T-helper 2 cell treated with Interferon-gamma antibody and Interleukin-4, amounts not matched to agents 5 μg/mL and 100 μg/mL, for 36 hours (primary cell): ENCODE measurements around the gene TMC5.
"Not testable (repeated sequence)": the region's sequence is repeated elsewhere in the genome, so short reads cannot be mapped to it uniquely, and the experiment has no call there.

Source experiments
- DNase-seq: peaks from one replicate; pipeline ENCODE4 v3.0.0; 2021; ENCODE audit warnings: low spot score
- H3K27ac Mint-ChIP-seq: one replicate; pipeline ENCODE4 v1.8.0; 2021; ENCODE audit warnings: mild to moderate bottlenecking, mixed read lengths
- H3K27me3 Mint-ChIP-seq: one replicate; pipeline ENCODE4 v1.8.0; 2021; ENCODE audit warnings: low read depth, mixed read lengths
- H3K36me3 Mint-ChIP-seq: one replicate; pipeline ENCODE4 v1.8.0; 2021; ENCODE audit warnings: low read depth, mixed read lengths
- H3K4me1 Mint-ChIP-seq: one replicate; pipeline ENCODE4 v1.8.0; 2021; ENCODE audit warnings: low read depth, mixed read lengths
- H3K4me3 Mint-ChIP-seq: one replicate; pipeline ENCODE4 v1.8.0; 2022; ENCODE audit warnings: mild to moderate bottlenecking, moderate library complexity, mixed read lengths
- H3K9me3 Mint-ChIP-seq: one replicate; pipeline ENCODE4 v1.8.0; 2021; ENCODE audit warnings: mixed read lengths

TMC5 gene

GRCh38 chr16:19389246-19389645 is 28.4 kb upstream of the TMC5 start:
- Mint-ChIP-seq H3K27ac (no peak overlapping the region), H3K9me3 (no peaks in the 10 kb centered on the region), H3K27me3 (peaks cover 64% of the 10 kb centered on the region), H3K4me3 (no peak overlapping the region), H3K4me1 (peaks cover 16% of the 10 kb centered on the region), H3K36me3 (no peaks in the 10 kb centered on the region)
- DNase-seq: peak; percentile 43

DNA sequence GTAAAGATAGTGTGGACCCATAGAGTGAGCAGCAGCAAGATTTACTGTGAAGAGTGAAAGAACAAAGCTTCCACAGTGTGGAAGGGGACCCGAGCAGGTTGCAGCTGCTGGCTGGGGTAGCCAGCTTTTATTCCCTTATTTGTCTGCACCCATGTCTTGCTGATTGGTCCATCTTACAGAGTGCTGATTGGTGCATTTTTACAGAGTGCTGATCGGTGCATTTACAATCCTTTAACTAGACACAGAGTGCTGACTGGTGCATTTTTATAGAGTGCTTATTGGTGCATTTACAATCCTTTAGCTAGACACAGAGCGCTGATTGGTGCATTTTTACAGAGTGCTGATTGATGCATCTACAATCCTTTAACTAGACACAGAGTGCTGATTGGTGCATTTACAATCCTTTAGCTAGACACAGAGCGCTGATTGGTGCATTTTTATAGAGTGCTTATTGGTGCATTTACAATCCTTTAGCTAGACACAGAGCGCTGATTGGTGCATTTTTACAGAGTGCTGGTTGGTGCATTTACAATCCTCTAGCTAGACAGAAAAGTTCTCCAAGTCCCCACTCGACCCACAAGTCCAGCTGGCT is 26.4 kb upstream of the TMC5 start:
- not testable (repeated sequence) for H3K36me3 Mint-ChIP-seq, DNase-seq, H3K27ac Mint-ChIP-seq, H3K4me3 Mint-ChIP-seq, H3K9me3 Mint-ChIP-seq
- peaks cover 57% of the 10 kb centered on the region for H3K27me3 Mint-ChIP-seq
- peaks cover 10% of the 10 kb centered on the region for H3K4me1 Mint-ChIP-seq

DNA sequence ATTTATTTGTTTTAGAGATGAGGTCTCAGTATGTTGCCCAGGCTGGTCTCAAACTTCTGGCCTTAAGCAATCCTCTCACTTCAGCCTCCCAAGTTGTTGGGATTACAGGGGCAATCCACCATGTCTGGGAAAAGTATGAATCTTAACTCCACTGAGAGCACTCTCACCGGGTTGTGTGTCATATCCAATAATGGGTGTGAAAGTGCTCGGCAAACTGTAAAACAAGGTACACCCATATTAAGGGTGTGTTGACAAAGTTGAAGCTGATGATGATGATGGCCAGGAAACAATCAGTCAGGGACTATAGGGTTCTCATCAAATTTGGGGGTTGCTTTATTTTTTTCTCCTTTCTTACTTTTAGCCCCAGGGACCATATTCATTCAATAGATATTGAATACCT is 25.3 kb upstream of the TMC5 start:
- DNase-seq: no peak
- Mint-ChIP-seq H3K36me3 (no peaks in the 10 kb centered on the region), H3K9me3 (no peaks in the 10 kb centered on the region), H3K27ac (no peak overlapping the region), H3K4me3 (no peak overlapping the region), H3K27me3 (peaks cover 58% of the 10 kb centered on the region), H3K4me1 (peaks cover 9% of the 10 kb centered on the region)

DNA sequence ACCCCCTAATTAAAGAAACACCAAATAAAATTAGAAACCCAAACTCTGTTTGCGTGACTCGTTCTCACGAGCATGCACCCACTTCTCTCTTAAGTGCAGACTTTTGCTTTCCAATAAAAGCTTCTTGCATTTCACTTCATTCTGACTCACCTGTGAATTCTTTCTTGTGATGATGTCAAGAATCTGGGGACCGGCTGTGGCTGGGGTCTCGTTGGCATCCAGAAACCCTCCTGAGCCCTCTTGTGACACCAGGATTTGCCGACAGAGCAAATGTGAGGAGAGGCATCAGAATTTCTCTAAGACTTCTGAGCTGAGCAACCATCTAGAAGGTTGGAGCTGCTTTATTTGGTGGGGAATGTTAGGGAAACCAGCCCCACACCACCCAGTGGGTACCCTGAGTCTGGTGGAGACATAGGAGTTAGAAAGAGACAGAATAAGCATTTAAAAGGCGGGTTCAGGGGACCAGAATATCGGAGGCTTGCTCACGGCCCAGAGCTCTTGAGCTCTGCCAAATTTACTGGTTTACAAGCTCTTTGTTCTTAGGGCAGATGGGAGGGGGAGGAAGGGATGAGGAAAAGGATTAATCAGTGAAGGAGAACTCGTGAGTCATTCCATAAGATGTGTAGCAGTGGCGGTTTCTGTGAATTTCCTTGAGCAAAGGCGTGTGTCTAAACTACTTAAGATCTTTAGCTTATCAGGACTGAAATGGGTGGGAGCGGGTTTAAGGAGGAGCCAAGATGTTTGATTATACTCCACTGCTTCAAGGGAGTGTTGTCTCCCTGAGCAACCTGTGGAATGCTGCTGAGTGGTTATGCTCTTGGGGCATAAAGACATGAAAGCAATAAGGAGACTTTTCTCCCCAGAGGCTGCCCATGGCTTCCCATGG is 24.2 kb upstream of the TMC5 start:
- Mint-ChIP-seq H3K9me3 (no peaks in the 10 kb centered on the region), H3K27me3 (peaks cover 54% of the 10 kb centered on the region), H3K4me3 (no peak overlapping the region), H3K27ac (no peak overlapping the region), H3K4me1 (peaks cover 9% of the 10 kb centered on the region), H3K36me3 (no peaks in the 10 kb centered on the region)
- no peak for DNase-seq

DNA sequence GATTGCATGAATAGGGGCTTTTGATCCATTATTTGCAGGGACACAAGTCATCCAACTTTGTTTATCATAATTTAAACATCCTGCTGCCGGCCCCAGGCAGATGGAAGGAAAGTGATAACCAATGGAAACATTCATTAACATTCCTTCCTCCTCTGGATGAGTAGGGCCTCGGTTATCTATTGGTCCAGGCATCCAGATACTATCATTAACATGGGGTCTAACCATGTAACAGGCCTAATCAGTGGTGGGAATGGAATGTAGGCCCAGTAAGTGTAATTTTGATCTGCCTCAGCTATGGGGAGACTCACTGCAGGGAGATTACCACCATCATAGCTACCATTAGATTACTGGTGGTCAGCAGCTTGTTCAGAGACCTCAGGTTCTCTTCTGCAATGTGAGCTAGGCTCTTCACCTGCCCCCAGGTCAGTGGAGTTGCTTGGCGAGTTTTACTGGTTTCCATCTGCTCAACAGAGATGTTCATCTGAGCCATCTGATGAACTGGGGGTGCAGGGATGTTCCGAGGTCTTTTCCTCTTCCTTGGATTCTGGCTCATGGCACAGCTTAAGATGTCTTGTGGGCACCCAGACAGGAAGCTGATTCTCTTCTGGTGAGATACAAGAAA is 21.9 kb upstream of the TMC5 start:
- DNase-seq, H3K4me3 Mint-ChIP-seq, H3K36me3 Mint-ChIP-seq, H3K27ac Mint-ChIP-seq, H3K4me1 Mint-ChIP-seq, H3K9me3 Mint-ChIP-seq: not testable (repeated sequence)
- peaks cover 43% of the 10 kb centered on the region for H3K27me3 Mint-ChIP-seq

DNA sequence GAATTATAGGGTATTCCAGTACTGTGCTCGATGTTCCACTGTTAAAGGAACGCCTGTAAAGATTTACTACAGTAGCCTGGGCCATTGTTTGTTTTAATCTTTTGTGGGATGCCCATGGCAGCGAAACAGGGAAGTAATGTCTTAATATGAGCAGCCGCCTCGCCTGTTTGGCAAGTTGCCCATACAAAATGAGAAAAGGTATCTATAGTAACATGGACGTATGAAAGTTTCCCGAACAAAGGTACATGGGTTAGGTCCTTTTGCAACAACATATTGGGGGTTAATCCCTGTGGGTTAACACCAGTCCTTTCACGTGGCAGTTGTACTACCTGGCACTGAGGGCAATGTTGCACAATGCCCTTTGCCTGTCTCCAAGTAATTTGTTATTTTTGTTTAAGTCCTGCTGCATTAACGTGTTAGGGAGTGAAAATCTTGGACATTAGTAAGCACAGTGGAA is 21.1 kb upstream of the TMC5 start:
- no peak overlapping the region for H3K27ac Mint-ChIP-seq
- H3K9me3 Mint-ChIP-seq: peaks cover 18% of the 10 kb centered on the region
- H3K36me3 Mint-ChIP-seq: peaks cover 2% of the 10 kb centered on the region
- H3K27me3 Mint-ChIP-seq: peaks cover 37% of the 10 kb centered on the region
- no peak for DNase-seq
- H3K4me1 Mint-ChIP-seq: no peaks in the 10 kb centered on the region
- H3K4me3 Mint-ChIP-seq: no peak overlapping the region

DNA sequence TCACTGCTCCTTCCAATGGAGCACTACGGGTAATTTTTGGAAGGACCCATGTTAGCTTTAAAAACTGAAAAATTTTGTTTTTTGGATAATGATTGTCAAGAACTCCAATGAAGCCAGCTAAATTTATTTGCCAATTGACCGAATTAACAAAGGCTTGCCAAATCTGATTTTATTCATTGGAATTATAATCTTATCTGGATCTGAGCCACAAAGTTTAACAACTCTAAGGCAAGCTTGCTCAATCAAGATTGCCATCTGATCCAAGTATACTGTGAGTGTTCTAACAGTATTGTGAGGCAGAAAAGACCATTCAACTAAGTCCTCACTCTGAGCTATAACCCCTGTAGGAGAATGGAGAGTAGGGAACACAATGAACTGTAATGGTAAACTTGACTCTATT is 20.3 kb upstream of the TMC5 start:
- H3K4me3 Mint-ChIP-seq, H3K27ac Mint-ChIP-seq, H3K36me3 Mint-ChIP-seq: not testable (repeated sequence)

DNA sequence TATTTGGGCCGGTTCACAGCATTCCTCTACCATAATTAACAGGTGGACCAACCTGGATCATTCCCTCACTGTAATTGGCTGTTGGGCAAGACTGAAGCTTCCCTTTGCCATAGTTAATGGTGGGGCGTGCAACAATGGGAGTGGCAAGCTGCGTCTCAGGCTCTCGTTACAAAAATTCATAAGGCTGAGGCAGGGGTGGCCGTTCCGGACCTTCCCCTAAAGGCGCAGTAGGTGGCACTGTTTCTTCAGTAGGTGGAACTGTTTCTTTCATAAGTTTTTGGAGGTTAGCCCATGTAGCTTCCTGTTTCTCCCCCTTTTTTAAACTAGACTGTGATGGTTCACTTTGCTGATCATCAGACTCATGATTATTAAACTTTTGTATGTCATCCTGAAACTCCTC is 17.0 kb upstream of the TMC5 start:
- Mint-ChIP-seq H3K4me3 (no peak overlapping the region), H3K9me3 (peaks cover 26% of the 10 kb centered on the region), H3K36me3 (peaks cover 2% of the 10 kb centered on the region), H3K4me1 (no peaks in the 10 kb centered on the region), H3K27me3 (peaks cover 28% of the 10 kb centered on the region), H3K27ac (no peak overlapping the region)
- DNase-seq: no peak

More for the DNA sequence above, 20.3 kb upstream of the TMC5 start:
- Mint-ChIP-seq H3K9me3 (peaks cover 25% of the 10 kb centered on the region), H3K27me3 (peaks cover 37% of the 10 kb centered on the region)
- DNase-seq, H3K4me1 Mint-ChIP-seq: not testable (repeated sequence)

- no peak overlapping the region for H3K27ac Mint-ChIP-seq
- peaks cover 10% of the 10 kb centered on the region for H3K4me1 Mint-ChIP-seq
- no peak overlapping the region for H3K4me3 Mint-ChIP-seq
- peaks cover 16% of the 10 kb centered on the region for H3K9me3 Mint-ChIP-seq
- no peak for DNase-seq
- H3K27me3 Mint-ChIP-seq: peaks cover 47% of the 10 kb centered on the region
- H3K36me3 Mint-ChIP-seq: no peaks in the 10 kb centered on the region
Measured at GRCh38 chr16:19406891-19407491, 10.7 kb upstream of the TMC5 start.

- no peaks in the 10 kb centered on the region for H3K36me3 Mint-ChIP-seq
- H3K4me3 Mint-ChIP-seq: peak overlapping the region; percentile 79
- no peak overlapping the region for H3K27ac Mint-ChIP-seq
- H3K27me3 Mint-ChIP-seq: peaks cover 55% of the 10 kb centered on the region
- DNase-seq: peak; percentile 24
- peaks cover 12% of the 10 kb centered on the region for H3K9me3 Mint-ChIP-seq
- peaks cover 10% of the 10 kb centered on the region for H3K4me1 Mint-ChIP-seq
Measured at GRCh38 chr16:19410435-19411171, 7.1 kb upstream of the TMC5 start.

- H3K4me1 Mint-ChIP-seq: peaks cover 10% of the 10 kb centered on the region
- H3K27ac Mint-ChIP-seq: no peak overlapping the region
- peak overlapping the region; percentile 63 for H3K4me3 Mint-ChIP-seq
- peaks cover 53% of the 10 kb centered on the region for H3K27me3 Mint-ChIP-seq
- H3K9me3 Mint-ChIP-seq: peaks cover 12% of the 10 kb centered on the region
- H3K36me3 Mint-ChIP-seq: no peaks in the 10 kb centered on the region
- DNase-seq: no peak
Measured at GRCh38 chr16:19411298-19411697, 6.4 kb upstream of the TMC5 start.

- DNase-seq, H3K4me1 Mint-ChIP-seq, H3K36me3 Mint-ChIP-seq, H3K9me3 Mint-ChIP-seq, H3K4me3 Mint-ChIP-seq, H3K27ac Mint-ChIP-seq: not testable (repeated sequence)
- peaks cover 47% of the 10 kb centered on the region for H3K27me3 Mint-ChIP-seq
Measured at GRCh38 chr16:19412055-19412454, 5.6 kb upstream of the TMC5 start.

DNA sequence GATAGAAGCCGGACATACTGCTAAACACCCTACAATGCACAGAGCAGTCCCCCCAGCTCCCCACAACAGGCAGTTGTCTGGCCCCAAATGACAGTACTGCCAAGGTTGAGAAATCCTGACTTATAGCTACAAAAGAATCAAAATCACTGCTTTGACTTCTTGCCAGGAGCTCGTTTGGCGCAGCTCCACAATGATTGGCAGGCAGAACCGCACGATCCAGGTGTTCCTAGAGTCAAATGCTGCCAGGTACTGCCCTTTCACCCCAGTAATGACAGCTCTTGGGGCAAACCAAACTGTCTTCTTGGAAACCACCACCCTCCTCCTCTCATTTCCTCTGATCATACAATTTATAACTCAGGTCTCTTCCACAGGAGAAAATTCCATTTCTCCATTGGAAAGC is 2.2 kb upstream of the TMC5 start:
- peaks cover 28% of the 10 kb centered on the region for H3K27me3 Mint-ChIP-seq
- H3K36me3 Mint-ChIP-seq: no peaks in the 10 kb centered on the region
- H3K4me1 Mint-ChIP-seq: peaks cover 4% of the 10 kb centered on the region
- DNase-seq: no peak
- H3K27ac Mint-ChIP-seq: no peak overlapping the region
- no peak overlapping the region for H3K4me3 Mint-ChIP-seq
- H3K9me3 Mint-ChIP-seq: no peaks in the 10 kb centered on the region
